Astrocyte (in vitro differentiated cells and primary cell): Measurements from ENCODE around the gene SZRD1.

ENCODE experiments used
- EZH2 ChIP-seq: IDR thresholded peaks from 2 replicates; pipeline ENCODE4 v1.6.1; 2012; ENCODE audit warnings: mild to moderate bottlenecking, low read length, inconsistent platforms; ENCODE audit not compliant: insufficient read depth
- TF ChIP-seq, protein P1 (sequence below): IDR thresholded peaks from 2 replicates; pipeline ENCODE4 v1.5.1; 2011; ENCODE audit warnings: low read depth, mild to moderate bottlenecking, inconsistent platforms, low read length, moderate library complexity; ENCODE audit not compliant: insufficient read depth

DNA sequence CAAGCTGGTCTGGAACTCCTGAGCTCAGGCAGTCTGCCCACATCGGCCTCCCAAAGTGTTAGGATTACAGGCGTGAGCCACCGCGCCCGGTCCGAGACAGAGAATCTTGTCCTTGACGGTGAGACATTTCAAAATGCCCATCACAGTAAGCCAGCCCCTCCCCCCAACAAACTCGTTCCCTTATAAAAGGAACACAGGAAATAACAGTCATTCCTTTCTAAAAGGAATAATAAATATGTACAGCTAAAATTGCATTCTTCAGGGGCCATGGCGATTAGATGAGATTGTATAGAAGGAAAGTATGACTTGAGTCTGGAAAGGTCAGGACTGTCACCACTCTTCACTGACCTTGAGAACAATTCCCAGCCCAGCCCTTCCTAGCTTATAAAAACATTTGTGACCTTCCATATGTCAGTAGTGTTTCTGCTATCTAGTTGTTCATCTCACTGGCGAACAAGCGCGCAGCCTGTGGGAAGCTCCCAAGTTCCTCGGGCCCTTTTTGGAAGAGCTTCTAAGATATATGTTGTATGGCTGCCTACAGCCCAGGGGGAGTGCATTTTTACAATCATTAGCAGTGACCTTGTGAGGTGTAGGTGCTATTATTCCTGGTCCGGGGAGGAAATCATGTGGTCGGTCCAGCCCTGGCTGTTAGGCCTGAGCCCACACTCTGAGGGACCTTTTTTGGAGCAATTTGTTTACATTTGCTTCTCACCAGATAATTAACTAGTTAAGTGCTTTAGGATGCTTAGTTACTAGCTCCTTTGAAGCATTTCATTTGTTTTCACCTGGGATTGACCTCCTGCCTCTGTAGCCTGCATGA is 8.7 kb downstream of the SZRD1 start:
- TF ChIP-seq, protein P1, sequence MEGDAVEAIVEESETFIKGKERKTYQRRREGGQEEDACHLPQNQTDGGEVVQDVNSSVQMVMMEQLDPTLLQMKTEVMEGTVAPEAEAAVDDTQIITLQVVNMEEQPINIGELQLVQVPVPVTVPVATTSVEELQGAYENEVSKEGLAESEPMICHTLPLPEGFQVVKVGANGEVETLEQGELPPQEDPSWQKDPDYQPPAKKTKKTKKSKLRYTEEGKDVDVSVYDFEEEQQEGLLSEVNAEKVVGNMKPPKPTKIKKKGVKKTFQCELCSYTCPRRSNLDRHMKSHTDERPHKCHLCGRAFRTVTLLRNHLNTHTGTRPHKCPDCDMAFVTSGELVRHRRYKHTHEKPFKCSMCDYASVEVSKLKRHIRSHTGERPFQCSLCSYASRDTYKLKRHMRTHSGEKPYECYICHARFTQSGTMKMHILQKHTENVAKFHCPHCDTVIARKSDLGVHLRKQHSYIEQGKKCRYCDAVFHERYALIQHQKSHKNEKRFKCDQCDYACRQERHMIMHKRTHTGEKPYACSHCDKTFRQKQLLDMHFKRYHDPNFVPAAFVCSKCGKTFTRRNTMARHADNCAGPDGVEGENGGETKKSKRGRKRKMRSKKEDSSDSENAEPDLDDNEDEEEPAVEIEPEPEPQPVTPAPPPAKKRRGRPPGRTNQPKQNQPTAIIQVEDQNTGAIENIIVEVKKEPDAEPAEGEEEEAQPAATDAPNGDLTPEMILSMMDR: no peak
- TF ChIP-seq EZH2: no peak
